GM12878 (cell line): ENCODE measurements around the gene CDSN.

Experiments
- BHLHE40 ChIP-seq, 2 experiments: fragments of 450-650 bp in 1 of 2; IDR thresholded peaks; 2 replicates each; pipeline ENCODE4 v1.6.1; 2011 to 2017; ENCODE audit warnings: low read depth in 2 of 2, borderline replicate concordance in 1 of 2, improper control_type of control experiment in 1 of 2, low read length in 1 of 2, mild to moderate bottlenecking in 1 of 2
- CBX3 ChIP-seq: fragments of 200-600 bp; sonication (generic); IDR thresholded peaks from 2 replicates; pipeline ENCODE4 v1.6.1; 2016; ENCODE audit warnings: low read depth, borderline replicate concordance
- MYC ChIP-seq: IDR thresholded peaks from 2 replicates; pipeline ENCODE4 v1.6.1; 2011; ENCODE audit warnings: mild to moderate bottlenecking, low read length, moderate library complexity, inconsistent platforms; ENCODE audit not compliant: insufficient read depth, insufficient replicate concordance, insufficient read length, severe bottlenecking
- TARDBP ChIP-seq: IDR thresholded peaks from 2 replicates; pipeline ENCODE4 v1.6.1; 2016; ENCODE audit warnings: borderline replicate concordance
- ZNF274 ChIP-seq: IDR thresholded peaks from one replicate; pipeline ENCODE4 v1.8.0; 2011; ENCODE audit not compliant: insufficient read length, insufficient read depth
- TF ChIP-seq, protein P1 (sequence below): fragments of 450-650 bp; IDR thresholded peaks from 2 replicates; pipeline ENCODE4 v1.6.1; 2017; ENCODE audit warnings: mild to moderate bottlenecking, low read depth, inconsistent platforms; ENCODE audit not compliant: poor library complexity, severe bottlenecking
- TF ChIP-seq, protein P2 (sequence below): IDR thresholded peaks from 2 replicates; pipeline ENCODE4 v1.6.1; 2012; ENCODE audit warnings: low read length, inconsistent platforms
- TF ChIP-seq, protein P3 (sequence below): fragments of 150-350 bp; IDR thresholded peaks from 2 replicates; pipeline ENCODE4 v1.6.1; 2016; ENCODE audit warnings: low read depth, low read length

DNA sequence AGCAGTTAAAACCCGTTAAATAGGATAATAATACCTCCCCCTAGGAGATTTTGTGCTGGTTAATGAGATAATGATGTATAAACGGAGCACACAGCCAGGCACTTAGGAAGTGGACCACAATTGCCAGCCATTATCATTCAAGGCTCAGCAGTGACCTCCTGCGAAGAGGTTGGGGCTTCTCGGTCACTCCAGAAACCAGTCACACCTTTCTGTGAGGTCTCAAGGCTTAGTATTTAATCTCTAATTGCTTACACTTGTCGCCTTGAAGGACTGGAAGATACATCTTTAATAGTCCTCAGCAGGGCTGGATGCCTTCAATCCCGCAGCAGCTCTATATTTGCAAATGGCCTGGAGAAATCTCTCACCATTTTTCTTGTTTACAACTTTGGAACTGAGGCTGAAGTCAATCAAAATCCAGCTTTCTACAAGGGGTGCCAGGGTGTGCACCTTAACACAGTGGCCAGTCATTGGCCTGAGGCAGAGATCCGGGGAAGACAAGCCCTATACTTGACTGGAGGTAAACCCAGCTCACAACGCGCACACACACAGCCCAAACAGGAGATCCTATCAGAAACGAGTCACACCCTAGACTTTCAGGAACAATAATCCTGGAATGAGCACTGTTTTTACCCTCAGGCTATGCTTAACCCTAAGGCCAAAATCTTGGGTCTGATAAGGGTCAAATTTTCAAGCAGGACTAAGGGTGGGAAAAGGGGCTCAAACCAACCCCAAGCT lies 49.0 kb upstream of the CDSN start:
- TF ChIP-seq CBX3 (no peak), BHLHE40 (IDR thresholded peaks at IDR 0.05; ENCODE audit: borderline replicate concordance in 1 of 2, low read depth in 2 of 2, low read length in 1 of 2) (no peak), ZNF274 (no peak), TARDBP (no peak), MYC (no peak)
- TF ChIP-seq, protein P1, sequence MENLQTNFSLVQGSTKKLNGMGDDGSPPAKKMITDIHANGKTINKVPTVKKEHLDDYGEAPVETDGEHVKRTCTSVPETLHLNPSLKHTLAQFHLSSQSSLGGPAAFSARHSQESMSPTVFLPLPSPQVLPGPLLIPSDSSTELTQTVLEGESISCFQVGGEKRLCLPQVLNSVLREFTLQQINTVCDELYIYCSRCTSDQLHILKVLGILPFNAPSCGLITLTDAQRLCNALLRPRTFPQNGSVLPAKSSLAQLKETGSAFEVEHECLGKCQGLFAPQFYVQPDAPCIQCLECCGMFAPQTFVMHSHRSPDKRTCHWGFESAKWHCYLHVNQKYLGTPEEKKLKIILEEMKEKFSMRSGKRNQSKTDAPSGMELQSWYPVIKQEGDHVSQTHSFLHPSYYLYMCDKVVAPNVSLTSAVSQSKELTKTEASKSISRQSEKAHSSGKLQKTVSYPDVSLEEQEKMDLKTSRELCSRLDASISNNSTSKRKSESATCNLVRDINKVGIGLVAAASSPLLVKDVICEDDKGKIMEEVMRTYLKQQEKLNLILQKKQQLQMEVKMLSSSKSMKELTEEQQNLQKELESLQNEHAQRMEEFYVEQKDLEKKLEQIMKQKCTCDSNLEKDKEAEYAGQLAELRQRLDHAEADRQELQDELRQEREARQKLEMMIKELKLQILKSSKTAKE, result no peak
- TF ChIP-seq, protein P2, sequence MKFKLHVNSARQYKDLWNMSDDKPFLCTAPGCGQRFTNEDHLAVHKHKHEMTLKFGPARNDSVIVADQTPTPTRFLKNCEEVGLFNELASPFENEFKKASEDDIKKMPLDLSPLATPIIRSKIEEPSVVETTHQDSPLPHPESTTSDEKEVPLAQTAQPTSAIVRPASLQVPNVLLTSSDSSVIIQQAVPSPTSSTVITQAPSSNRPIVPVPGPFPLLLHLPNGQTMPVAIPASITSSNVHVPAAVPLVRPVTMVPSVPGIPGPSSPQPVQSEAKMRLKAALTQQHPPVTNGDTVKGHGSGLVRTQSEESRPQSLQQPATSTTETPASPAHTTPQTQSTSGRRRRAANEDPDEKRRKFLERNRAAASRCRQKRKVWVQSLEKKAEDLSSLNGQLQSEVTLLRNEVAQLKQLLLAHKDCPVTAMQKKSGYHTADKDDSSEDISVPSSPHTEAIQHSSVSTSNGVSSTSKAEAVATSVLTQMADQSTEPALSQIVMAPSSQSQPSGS, result no peak
- TF ChIP-seq, protein P3, sequence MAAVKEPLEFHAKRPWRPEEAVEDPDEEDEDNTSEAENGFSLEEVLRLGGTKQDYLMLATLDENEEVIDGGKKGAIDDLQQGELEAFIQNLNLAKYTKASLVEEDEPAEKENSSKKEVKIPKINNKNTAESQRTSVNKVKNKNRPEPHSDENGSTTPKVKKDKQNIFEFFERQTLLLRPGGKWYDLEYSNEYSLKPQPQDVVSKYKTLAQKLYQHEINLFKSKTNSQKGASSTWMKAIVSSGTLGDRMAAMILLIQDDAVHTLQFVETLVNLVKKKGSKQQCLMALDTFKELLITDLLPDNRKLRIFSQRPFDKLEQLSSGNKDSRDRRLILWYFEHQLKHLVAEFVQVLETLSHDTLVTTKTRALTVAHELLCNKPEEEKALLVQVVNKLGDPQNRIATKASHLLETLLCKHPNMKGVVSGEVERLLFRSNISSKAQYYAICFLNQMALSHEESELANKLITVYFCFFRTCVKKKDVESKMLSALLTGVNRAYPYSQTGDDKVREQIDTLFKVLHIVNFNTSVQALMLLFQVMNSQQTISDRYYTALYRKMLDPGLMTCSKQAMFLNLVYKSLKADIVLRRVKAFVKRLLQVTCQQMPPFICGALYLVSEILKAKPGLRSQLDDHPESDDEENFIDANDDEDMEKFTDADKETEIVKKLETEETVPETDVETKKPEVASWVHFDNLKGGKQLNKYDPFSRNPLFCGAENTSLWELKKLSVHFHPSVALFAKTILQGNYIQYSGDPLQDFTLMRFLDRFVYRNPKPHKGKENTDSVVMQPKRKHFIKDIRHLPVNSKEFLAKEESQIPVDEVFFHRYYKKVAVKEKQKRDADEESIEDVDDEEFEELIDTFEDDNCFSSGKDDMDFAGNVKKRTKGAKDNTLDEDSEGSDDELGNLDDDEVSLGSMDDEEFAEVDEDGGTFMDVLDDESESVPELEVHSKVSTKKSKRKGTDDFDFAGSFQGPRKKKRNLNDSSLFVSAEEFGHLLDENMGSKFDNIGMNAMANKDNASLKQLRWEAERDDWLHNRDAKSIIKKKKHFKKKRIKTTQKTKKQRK, result no peak
